H1 (cell line): ENCODE measurements around the gene ADAM12.

Experiments used
- ASH2L ChIP-seq: fragments of 200-600, 300-600 bp; sonication (generic); IDR thresholded peaks from one replicate; pipeline ENCODE4 v1.7.1; 2017; ENCODE audit warnings: low read length
- EP300 ChIP-seq, 2 experiments: IDR thresholded peaks; 1 replicate in 1 of 2; 2 replicates in 1 of 2; pipeline ENCODE4 v1.6.1; 2011 to 2012; ENCODE audit warnings: low read depth in 2 of 2, low read length in 2 of 2, mild to moderate bottlenecking in 2 of 2, borderline replicate concordance in 1 of 2, inconsistent platforms in 1 of 2, moderate library complexity in 1 of 2
- EZH2 ChIP-seq: fragments of 200-600 bp; sonication (generic); IDR thresholded peaks from 2 replicates; pipeline ENCODE4 v1.7.1; 2012; ENCODE audit warnings: low read depth, mild to moderate bottlenecking, moderate library complexity, low read length, inconsistent platforms; ENCODE audit not compliant: severe bottlenecking
- HDAC2 ChIP-seq, 2 experiments: fragments of 300-600 bp in 1 of 2; sonication (generic) in 1 of 2; IDR thresholded peaks; 2 replicates each; pipeline ENCODE4 v1.6.1; 2011 to 2012; ENCODE audit warnings: low read depth in 2 of 2, low read length in 2 of 2, mild to moderate bottlenecking in 2 of 2, moderate library complexity in 2 of 2, borderline replicate concordance in 1 of 2, inconsistent platforms in 1 of 2
- JUN ChIP-seq: IDR thresholded peaks from 2 replicates; pipeline ENCODE4 v1.6.1; 2011; ENCODE audit warnings: low read depth, mild to moderate bottlenecking, improper control_type of control experiment, low read length
- KDM1A ChIP-seq: fragments of 200-600, 300-600 bp; sonication (generic); IDR thresholded peaks from 2 replicates; pipeline ENCODE4 v1.7.1; 2016; ENCODE audit warnings: mild to moderate bottlenecking, low read length, borderline replicate concordance
- NRF1 ChIP-seq: IDR thresholded peaks from 2 replicates; pipeline ENCODE4 v1.6.1; 2011; ENCODE audit warnings: mild to moderate bottlenecking, low read depth, low read length, improper control_type of control experiment
- POLR2A ChIP-seq, 2 experiments: IDR thresholded peaks; 1 replicate in 1 of 2; 2 replicates in 1 of 2; pipeline ENCODE4 v1.6.1; 2011; ENCODE audit warnings: low read depth in 2 of 2, low read length in 2 of 2, mild to moderate bottlenecking in 2 of 2; ENCODE audit errors: control extremely low read depth in 1 of 2
- RAD21 ChIP-seq, 2 experiments: IDR thresholded peaks in 1 of 2; conservative IDR thresholded peaks in 1 of 2; 2 replicates each; pipeline ENCODE4 v1.6.1; 2011; ENCODE audit warnings: low read depth in 2 of 2, low read length in 2 of 2, improper control_type of control experiment in 1 of 2, inconsistent platforms in 1 of 2, mild to moderate bottlenecking in 1 of 2, moderate library complexity in 1 of 2
- TF ChIP-seq, protein P1 (sequence below), 3 experiments: IDR thresholded peaks; 1 replicate in 2 of 3; 2 replicates in 1 of 3; pipeline versions ENCODE4 v1.5.1 to v1.6.1; 2011; ENCODE audit warnings: low read length in 3 of 3, mild to moderate bottlenecking in 3 of 3, inconsistent platforms in 2 of 3, low read depth in 1 of 3, moderate library complexity in 1 of 3; ENCODE audit not compliant: insufficient read depth in 1 of 3; ENCODE audit errors: control extremely low read depth in 1 of 3

DNA sequence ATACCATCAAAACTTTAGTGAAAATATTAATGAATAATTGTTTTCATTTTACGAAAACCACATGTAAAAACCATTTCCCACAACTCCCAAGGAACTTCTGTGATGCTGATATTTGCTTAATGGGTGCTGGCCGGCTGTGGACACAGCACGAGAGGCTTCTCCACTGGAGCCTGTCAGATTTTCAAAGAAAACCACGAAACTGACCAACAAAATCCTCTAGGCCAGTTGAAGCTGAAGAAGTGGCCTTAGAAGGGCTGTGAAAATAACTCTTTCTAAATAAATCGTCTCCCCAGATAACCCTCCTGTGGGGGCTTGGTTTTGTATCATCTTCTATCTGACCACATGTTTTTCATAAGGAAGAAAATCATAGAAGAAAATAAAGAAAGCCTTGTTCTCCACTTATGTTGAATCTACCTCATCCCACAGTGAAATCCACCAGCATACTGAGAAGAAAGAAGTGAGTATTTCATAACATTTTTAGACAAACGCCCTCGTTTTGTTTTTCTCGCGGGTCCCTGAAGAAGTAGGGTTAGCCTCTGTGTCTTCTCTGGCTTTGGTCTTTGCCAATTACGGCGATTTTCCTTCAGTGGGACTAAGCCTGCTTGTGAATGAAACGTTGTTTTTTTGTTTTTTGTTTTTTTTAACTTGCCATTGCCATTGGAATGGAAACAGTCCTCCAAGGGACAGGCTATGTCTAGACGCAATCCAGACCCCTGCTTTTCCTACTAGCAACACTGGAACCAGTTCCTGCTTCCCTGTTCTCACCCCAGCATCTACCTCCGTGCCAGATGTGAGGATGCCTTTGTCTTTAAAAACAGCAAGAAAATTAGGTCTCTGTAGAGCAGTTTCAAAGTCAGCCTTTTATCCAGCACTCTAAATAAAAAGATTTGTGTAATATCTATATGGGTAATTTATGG lies 123.9 kb downstream of the ADAM12 start:
- TF ChIP-seq EP300 (IDR thresholded peaks at IDR 0.05; ENCODE audit: borderline replicate concordance in 1 of 2, low read depth in 2 of 2, low read length in 2 of 2) (no peak), EZH2 (no peak), RAD21 (IDR thresholded peaks at IDR 0.05 in 1 of 2, conservative IDR thresholded peaks at IDR 0.05 in 1 of 2; ENCODE audit: low read depth in 2 of 2, low read length in 2 of 2) (no peak), JUN (no peak), POLR2A (IDR thresholded peaks at IDR 0.05; ENCODE audit: control extremely low read depth in 1 of 2, low read depth in 2 of 2, low read length in 2 of 2) (no peak), ASH2L (no peak), NRF1 (no peak), KDM1A (no peak), HDAC2 (IDR thresholded peaks at IDR 0.05; ENCODE audit: borderline replicate concordance in 1 of 2, low read depth in 2 of 2, low read length in 2 of 2) (no peak)
- TF ChIP-seq, protein P1, sequence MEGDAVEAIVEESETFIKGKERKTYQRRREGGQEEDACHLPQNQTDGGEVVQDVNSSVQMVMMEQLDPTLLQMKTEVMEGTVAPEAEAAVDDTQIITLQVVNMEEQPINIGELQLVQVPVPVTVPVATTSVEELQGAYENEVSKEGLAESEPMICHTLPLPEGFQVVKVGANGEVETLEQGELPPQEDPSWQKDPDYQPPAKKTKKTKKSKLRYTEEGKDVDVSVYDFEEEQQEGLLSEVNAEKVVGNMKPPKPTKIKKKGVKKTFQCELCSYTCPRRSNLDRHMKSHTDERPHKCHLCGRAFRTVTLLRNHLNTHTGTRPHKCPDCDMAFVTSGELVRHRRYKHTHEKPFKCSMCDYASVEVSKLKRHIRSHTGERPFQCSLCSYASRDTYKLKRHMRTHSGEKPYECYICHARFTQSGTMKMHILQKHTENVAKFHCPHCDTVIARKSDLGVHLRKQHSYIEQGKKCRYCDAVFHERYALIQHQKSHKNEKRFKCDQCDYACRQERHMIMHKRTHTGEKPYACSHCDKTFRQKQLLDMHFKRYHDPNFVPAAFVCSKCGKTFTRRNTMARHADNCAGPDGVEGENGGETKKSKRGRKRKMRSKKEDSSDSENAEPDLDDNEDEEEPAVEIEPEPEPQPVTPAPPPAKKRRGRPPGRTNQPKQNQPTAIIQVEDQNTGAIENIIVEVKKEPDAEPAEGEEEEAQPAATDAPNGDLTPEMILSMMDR (IDR thresholded peaks at IDR 0.05; ENCODE audit: control extremely low read depth in 1 of 3, insufficient read depth in 1 of 3, low read depth in 1 of 3, low read length in 3 of 3), result no peak
